ENCODE measurements around the gene CRYZ.
"Not testable (repeated sequence)": the region's sequence is repeated elsewhere in the genome, so short reads cannot be mapped to it uniquely, and the experiment has no call there.

CRYZ gene

GRCh38 chr1:74763807-74764206 is 31.0 kb upstream of the CRYZ start:
- Histone ChIP-seq H3K4me1 (ENCODE audit: control insufficient read depth in 2 of 2, insufficient read depth in 2 of 2, low read length in 2 of 2) (no peaks in the 10 kb centered on the region), H3K9ac (ENCODE audit: low read depth in 1 of 2, low read length in 2 of 2) (no peak overlapping the region), H3K27ac (ENCODE audit: low read depth in 2 of 2, low read length in 2 of 2) (no peak overlapping the region), H3K36me3 (ENCODE audit: control insufficient read depth in 2 of 2, insufficient read depth in 2 of 2, low read length in 2 of 2) (peaks cover 5 to 29% of the 10 kb centered on the region in 2 donors), H3K27me3 (ENCODE audit: control insufficient read depth in 2 of 2, insufficient read depth in 2 of 2, low read length in 2 of 2) (no peaks in the 10 kb centered on the region), H3K4me3 (ENCODE audit: low read length in 2 of 2) (no peak overlapping the region), H3K9me3 (ENCODE audit: control insufficient read depth in 2 of 2, low read length in 2 of 2) (no peaks in the 10 kb centered on the region)

- H3K9me3 ChIP-seq (ENCODE audit: control insufficient read depth in 2 of 2, low read length in 2 of 2); H3K27ac ChIP-seq (ENCODE audit: low read depth in 2 of 2, low read length in 2 of 2); H3K4me3 ChIP-seq (ENCODE audit: low read length in 2 of 2); H3K4me1 ChIP-seq (ENCODE audit: control insufficient read depth in 2 of 2, insufficient read depth in 2 of 2, low read length in 2 of 2); H3K9ac ChIP-seq (ENCODE audit: low read depth in 1 of 2, low read length in 2 of 2); H3K27me3 ChIP-seq (ENCODE audit: control insufficient read depth in 2 of 2, insufficient read depth in 2 of 2, low read length in 2 of 2): not testable (repeated sequence)
- H3K36me3 ChIP-seq (ENCODE audit: control insufficient read depth in 2 of 2, insufficient read depth in 2 of 2, low read length in 2 of 2) = peaks cover 33 to 42% of the 10 kb centered on the region in 2 donors
These were observed 23.8 kb upstream of the CRYZ start for GRCh38 chr1:74756650-74757049.

GRCh38 chr1:74755475-74755874 is 22.6 kb upstream of the CRYZ start:
- no peaks in the 10 kb centered on the region for H3K27me3 ChIP-seq (ENCODE audit: control insufficient read depth in 2 of 2, insufficient read depth in 2 of 2, low read length in 2 of 2)
- no peaks in the 10 kb centered on the region for H3K9me3 ChIP-seq (ENCODE audit: control insufficient read depth in 2 of 2, low read length in 2 of 2)
- no peak overlapping the region for H3K27ac ChIP-seq (ENCODE audit: low read depth in 2 of 2, low read length in 2 of 2)
- no peak overlapping the region for H3K4me3 ChIP-seq (ENCODE audit: low read length in 2 of 2)
- peaks cover 36 to 42% of the 10 kb centered on the region in 2 donors for H3K36me3 ChIP-seq (ENCODE audit: control insufficient read depth in 2 of 2, insufficient read depth in 2 of 2, low read length in 2 of 2)
- no peak overlapping the region for H3K9ac ChIP-seq (ENCODE audit: low read depth in 1 of 2, low read length in 2 of 2)
- no peaks in the 10 kb centered on the region for H3K4me1 ChIP-seq (ENCODE audit: control insufficient read depth in 2 of 2, insufficient read depth in 2 of 2, low read length in 2 of 2)

GRCh38 chr1:74753104-74753503 is 20.3 kb upstream of the CRYZ start:
- no peak overlapping the region for H3K9ac ChIP-seq (ENCODE audit: low read depth in 1 of 2, low read length in 2 of 2)
- H3K27ac ChIP-seq (ENCODE audit: low read depth in 2 of 2, low read length in 2 of 2) = no peak overlapping the region
- H3K27me3 ChIP-seq (ENCODE audit: control insufficient read depth in 2 of 2, insufficient read depth in 2 of 2, low read length in 2 of 2) = no peaks in the 10 kb centered on the region
- no peaks in the 10 kb centered on the region for H3K4me1 ChIP-seq (ENCODE audit: control insufficient read depth in 2 of 2, insufficient read depth in 2 of 2, low read length in 2 of 2)
- H3K9me3 ChIP-seq (ENCODE audit: control insufficient read depth in 2 of 2, low read length in 2 of 2) = no peaks in the 10 kb centered on the region
- no peak overlapping the region for H3K4me3 ChIP-seq (ENCODE audit: low read length in 2 of 2)
- peaks cover 46 to 52% of the 10 kb centered on the region in 2 donors for H3K36me3 ChIP-seq (ENCODE audit: control insufficient read depth in 2 of 2, insufficient read depth in 2 of 2, low read length in 2 of 2)

GRCh38 chr1:74748960-74749359 is 16.1 kb upstream of the CRYZ start:
- Histone ChIP-seq H3K4me1 (ENCODE audit: control insufficient read depth in 2 of 2, insufficient read depth in 2 of 2, low read length in 2 of 2) (no peaks in the 10 kb centered on the region), H3K9me3 (ENCODE audit: control insufficient read depth in 2 of 2, low read length in 2 of 2) (no peaks in the 10 kb centered on the region), H3K36me3 (ENCODE audit: control insufficient read depth in 2 of 2, insufficient read depth in 2 of 2, low read length in 2 of 2) (peaks cover 37 to 39% of the 10 kb centered on the region in 2 donors), H3K27ac (ENCODE audit: low read depth in 2 of 2, low read length in 2 of 2) (no peak overlapping the region), H3K9ac (ENCODE audit: low read depth in 1 of 2, low read length in 2 of 2) (no peak overlapping the region), H3K4me3 (ENCODE audit: low read length in 2 of 2) (no peak overlapping the region), H3K27me3 (ENCODE audit: control insufficient read depth in 2 of 2, insufficient read depth in 2 of 2, low read length in 2 of 2) (no peaks in the 10 kb centered on the region)

GRCh38 chr1:74745247-74745646 is 12.4 kb upstream of the CRYZ start:
- H3K9ac ChIP-seq (ENCODE audit: low read depth in 1 of 2, low read length in 2 of 2); H3K27ac ChIP-seq (ENCODE audit: low read depth in 2 of 2, low read length in 2 of 2): not testable (repeated sequence)
- H3K36me3 ChIP-seq (ENCODE audit: control insufficient read depth in 2 of 2, insufficient read depth in 2 of 2, low read length in 2 of 2) = peaks cover 24 to 31% of the 10 kb centered on the region in 2 donors

GRCh38 chr1:74740307-74740980 is 7.6 kb upstream of the CRYZ start:
- not testable (repeated sequence) for H3K9me3 ChIP-seq (ENCODE audit: control insufficient read depth in 2 of 2, low read length in 2 of 2); H3K27ac ChIP-seq (ENCODE audit: low read depth in 2 of 2, low read length in 2 of 2); H3K4me1 ChIP-seq (ENCODE audit: control insufficient read depth in 2 of 2, insufficient read depth in 2 of 2, low read length in 2 of 2); H3K4me3 ChIP-seq (ENCODE audit: low read length in 2 of 2); H3K9ac ChIP-seq (ENCODE audit: low read depth in 1 of 2, low read length in 2 of 2); H3K27me3 ChIP-seq (ENCODE audit: control insufficient read depth in 2 of 2, insufficient read depth in 2 of 2, low read length in 2 of 2)
- peaks cover 20 to 32% of the 10 kb centered on the region in 2 donors for H3K36me3 ChIP-seq (ENCODE audit: control insufficient read depth in 2 of 2, insufficient read depth in 2 of 2, low read length in 2 of 2)

More at GRCh38 chr1:74745247-74745646, 12.4 kb upstream of the CRYZ start:
- H3K4me1 ChIP-seq (ENCODE audit: control insufficient read depth in 2 of 2, insufficient read depth in 2 of 2, low read length in 2 of 2); H3K9me3 ChIP-seq (ENCODE audit: control insufficient read depth in 2 of 2, low read length in 2 of 2); H3K4me3 ChIP-seq (ENCODE audit: low read length in 2 of 2); H3K27me3 ChIP-seq (ENCODE audit: control insufficient read depth in 2 of 2, insufficient read depth in 2 of 2, low read length in 2 of 2): not testable (repeated sequence)

- Histone ChIP-seq H3K4me1 (ENCODE audit: control insufficient read depth in 2 of 2, insufficient read depth in 2 of 2, low read length in 2 of 2) (peaks cover 6 to 7% of the 10 kb centered on the region in 2 donors), H3K27ac (ENCODE audit: low read depth in 2 of 2, low read length in 2 of 2) (no peak overlapping the region), H3K4me3 (ENCODE audit: low read length in 2 of 2) (no peak overlapping the region), H3K27me3 (ENCODE audit: control insufficient read depth in 2 of 2, insufficient read depth in 2 of 2, low read length in 2 of 2) (no peaks in the 10 kb centered on the region), H3K36me3 (ENCODE audit: control insufficient read depth in 2 of 2, insufficient read depth in 2 of 2, low read length in 2 of 2) (peaks cover 14 to 24% of the 10 kb centered on the region in 2 donors), H3K9me3 (ENCODE audit: control insufficient read depth in 2 of 2, low read length in 2 of 2) (no peaks in the 10 kb centered on the region), H3K9ac (ENCODE audit: low read depth in 1 of 2, low read length in 2 of 2) (no peak overlapping the region)
These were observed 4.5 kb upstream of the CRYZ start for GRCh38 chr1:74737333-74737732.

GRCh38 chr1:74733604-74734484 is 994 bp upstream of the CRYZ start:
- Histone ChIP-seq H3K4me3 (ENCODE audit: low read length in 2 of 2) (peak overlapping the region; percentile 98 to 99), H3K4me1 (ENCODE audit: control insufficient read depth in 2 of 2, insufficient read depth in 2 of 2, low read length in 2 of 2) (peaks cover 12% of the 10 kb centered on the region in 2 donors), H3K36me3 (ENCODE audit: control insufficient read depth in 2 of 2, insufficient read depth in 2 of 2, low read length in 2 of 2) (peaks cover 9 to 14% of the 10 kb centered on the region in 2 donors), H3K27ac (ENCODE audit: low read depth in 2 of 2, low read length in 2 of 2) (peak overlapping the region; percentile 85 to 90), H3K27me3 (ENCODE audit: control insufficient read depth in 2 of 2, insufficient read depth in 2 of 2, low read length in 2 of 2) (no peaks in the 10 kb centered on the region), H3K9me3 (ENCODE audit: control insufficient read depth in 2 of 2, low read length in 2 of 2) (no peaks in the 10 kb centered on the region), H3K9ac (ENCODE audit: low read depth in 1 of 2, low read length in 2 of 2) (peak overlapping the region; percentile 76 to 88)

Measured in mucosa of rectum (tissue), 2 donors.